ENCODE results near the gene RNASE7. TPM values are rescaled to one million over a fixed set of nuclear protein-coding genes. Genes with fewer than 3 reads are reported as not detected.

The RNASE7 gene
- polyA plus RNA-seq, 1 of the 3 experiments (the other 2 are of a cell fraction): not detected

- no peak for TF ChIP-seq EZH2phosphoT487 (IDR thresholded peaks at IDR 0.05; ENCODE audit: borderline replicate concordance, low read depth)
Observed at GRCh38 chr14:21063479-21063878, 21.3 kb downstream of the RNASE7 start (continued).

- no peaks in the 10 kb centered on the region for H3K27me3 ChIP-seq (ENCODE audit: insufficient read depth)
- no peak overlapping the region for H3K9ac ChIP-seq
- 72% methylated on average over 7 of the region's 7 CpGs for WGBS (ENCODE audit: low lambda C conversion rate)
- H3K36me3 ChIP-seq (replicated peaks in 1 of 2; ENCODE audit: control insufficient read depth in 1 of 2, insufficient read depth in 2 of 2, low read length in 1 of 2): no peaks in the 10 kb centered on the region
- H3K9me2 ChIP-seq: no peaks in the 10 kb centered on the region
- no peak overlapping the region for H3K27ac ChIP-seq (ENCODE audit: low read depth in 2 of 2, low read length in 1 of 2)
- no peaks in the 10 kb centered on the region for H4K20me1 ChIP-seq (ENCODE audit: insufficient read depth)
- peaks cover 17 to 21% of the 10 kb centered on the region in 2 experiments for H3K4me1 ChIP-seq (ENCODE audit: control insufficient read depth in 1 of 2, insufficient read depth in 2 of 2, low read depth in 1 of 2, low read length in 1 of 2)
- POLR2A ChIA-PET: no interaction called here
- H3K4me3 ChIP-seq (ENCODE audit: low read depth in 2 of 2, low read length in 1 of 2): no peak overlapping the region
- H3K4me2 ChIP-seq: no peak overlapping the region
- 0 out of 2 replicates have a peak, but pooled peaks have one; percentile 23 for TF ChIP-seq SMC3 (IDR thresholded peaks at IDR 0.05; ENCODE audit: low read depth, low read length)
- peak; percentile 49 for TF ChIP-seq RAD21 (IDR thresholded peaks at IDR 0.05; ENCODE audit: low read length)
- TF ChIP-seq TEAD4 (IDR thresholded peaks at IDR 0.05; ENCODE audit: borderline replicate concordance, insufficient read depth): no peak
- TF ChIP-seq CTCF (IDR thresholded peaks at IDR 0.05): peak; percentile 33; the same call in 1 of the 2 replicates
- TF ChIP-seq ZBTB33 (IDR thresholded peaks at IDR 0.05; ENCODE audit: borderline replicate concordance, low read depth): no peak
- TF ChIP-seq FOSL2 (IDR thresholded peaks at IDR 0.05; ENCODE audit: borderline replicate concordance, low read depth): no peak
- no peak overlapping the region for H2AFZ ChIP-seq (ENCODE audit: low read depth)
- H3K79me2 ChIP-seq (ENCODE audit: insufficient read depth): peaks cover 21% of the 10 kb centered on the region; the same call in 1 of the 2 replicates
- DNase-seq: no peak
- no peaks in the 10 kb centered on the region for H3K9me3 ChIP-seq
- H3F3A ChIP-seq (replicated peaks; ENCODE audit: insufficient read depth): peaks cover 26% of the 10 kb centered on the region
- CTCF ChIA-PET: interaction anchor here (0.7 to 13.2 kb wide), 9 partner anchors 19 to 106 kb away, joined by 3 to 296 read pairs (median 14); partner anchors contain the start of genes TMEM253 and ZNF219
Observed at GRCh38 chr14:21066882-21067502, 24.8 kb downstream of the RNASE7 start.
